ENCODE measurements around the gene NOX3. TPM values are rescaled to one million over a fixed set of nuclear protein-coding genes. Genes with fewer than 3 reads are reported as not detected.
"Not testable (repeated sequence)": the region's sequence is repeated elsewhere in the genome, so short reads cannot be mapped to it uniquely, and the experiment has no call there.

NOX3 gene
- total RNA-seq, 1 experiment from 2014 or later: not detected

GRCh38 chr6:155470979-155471616 lies 15.5 kb upstream of the NOX3 start:
- not testable (repeated sequence) for DNase-seq (ENCODE audit: extremely low read depth, low read depth)

GRCh38 chr6:155468543-155468942 lies 12.9 kb upstream of the NOX3 start:
- not testable (repeated sequence) for DNase-seq (ENCODE audit: extremely low read depth, low read depth)

GRCh38 chr6:155466539-155466938 lies 10.9 kb upstream of the NOX3 start:
- no peak for DNase-seq (ENCODE audit: extremely low read depth, low read depth)

GRCh38 chr6:155461556-155461955 lies 5.9 kb upstream of the NOX3 start:
- DNase-seq (ENCODE audit: extremely low read depth, low read depth): no peak

GRCh38 chr6:155454471-155454870 lies 1.2 kb downstream of the NOX3 start:
- DNase-seq (ENCODE audit: extremely low read depth, low read depth): no peak

GRCh38 chr6:155454008-155454407 lies 1.6 kb downstream of the NOX3 start:
- DNase-seq (ENCODE audit: extremely low read depth, low read depth): no peak

- no peak for DNase-seq (ENCODE audit: extremely low read depth, low read depth)
These were observed 3.1 kb downstream of the NOX3 start for GRCh38 chr6:155452576-155452975.

GRCh38 chr6:155451530-155451929 lies 4.1 kb downstream of the NOX3 start:
- DNase-seq (ENCODE audit: extremely low read depth, low read depth): not testable (repeated sequence)

GRCh38 chr6:155450240-155450581 lies 5.4 kb downstream of the NOX3 start:
- no peak for DNase-seq (ENCODE audit: extremely low read depth, low read depth)

- DNase-seq (ENCODE audit: extremely low read depth, low read depth): no peak
These were observed 6.0 kb downstream of the NOX3 start for GRCh38 chr6:155449450-155450239.

GRCh38 chr6:155448668-155449449 lies 6.8 kb downstream of the NOX3 start:
- DNase-seq (ENCODE audit: extremely low read depth, low read depth): no peak

- DNase-seq (ENCODE audit: extremely low read depth, low read depth): no peak
These were observed 7.7 kb downstream of the NOX3 start for GRCh38 chr6:155447949-155448348.

GRCh38 chr6:155444952-155445903 lies 10.4 kb downstream of the NOX3 start:
- DNase-seq (ENCODE audit: extremely low read depth, low read depth): no peak

- no peak for DNase-seq (ENCODE audit: extremely low read depth, low read depth)
These were observed 11.3 kb downstream of the NOX3 start for GRCh38 chr6:155444120-155444917.

GRCh38 chr6:155443168-155443567 lies 12.5 kb downstream of the NOX3 start:
- no peak for DNase-seq (ENCODE audit: extremely low read depth, low read depth)

- DNase-seq (ENCODE audit: extremely low read depth, low read depth): no peak
These were observed 13.1 kb downstream of the NOX3 start for GRCh38 chr6:155442562-155442961.

- DNase-seq (ENCODE audit: extremely low read depth, low read depth): no peak
These were observed 14.6 kb downstream of the NOX3 start for GRCh38 chr6:155441112-155441465.

- DNase-seq (ENCODE audit: extremely low read depth, low read depth): no peak
These were observed 15.1 kb downstream of the NOX3 start for GRCh38 chr6:155440398-155441111.

- DNase-seq (ENCODE audit: extremely low read depth, low read depth): no peak
These were observed 16.3 kb downstream of the NOX3 start for GRCh38 chr6:155439376-155439775.

All from NCI-H460 (cell line).